ENCODE measurements around the gene DNASE2B.

Gene DNASE2B

GRCh38 chr1:84452436-84452835 lies 54.2 kb downstream of the DNASE2B start:
- H3K27me3 ChIP-seq (ENCODE audit: control insufficient read depth, insufficient read depth, low read length, poor library complexity, severe bottlenecking): peaks cover 7% of the 10 kb centered on the region
- H3K36me3 ChIP-seq (ENCODE audit: control insufficient read depth, insufficient read depth, low read length): no peaks in the 10 kb centered on the region
- H3K4me1 ChIP-seq (ENCODE audit: control insufficient read depth, insufficient read depth, low read length): no peaks in the 10 kb centered on the region
- no peak overlapping the region for H3K4me3 ChIP-seq (ENCODE audit: insufficient read depth, low read depth, low read length)
- no peaks in the 10 kb centered on the region for H3K9me3 ChIP-seq (ENCODE audit: control insufficient read depth, low read length)
- H3K27ac ChIP-seq (ENCODE audit: insufficient read depth, low read depth, low read length, poor library complexity, severe bottlenecking): no peak overlapping the region
- WGBS, 2 experiments: 43 to 50% methylated on average over 2 of the region's 3 CpGs

DNA sequence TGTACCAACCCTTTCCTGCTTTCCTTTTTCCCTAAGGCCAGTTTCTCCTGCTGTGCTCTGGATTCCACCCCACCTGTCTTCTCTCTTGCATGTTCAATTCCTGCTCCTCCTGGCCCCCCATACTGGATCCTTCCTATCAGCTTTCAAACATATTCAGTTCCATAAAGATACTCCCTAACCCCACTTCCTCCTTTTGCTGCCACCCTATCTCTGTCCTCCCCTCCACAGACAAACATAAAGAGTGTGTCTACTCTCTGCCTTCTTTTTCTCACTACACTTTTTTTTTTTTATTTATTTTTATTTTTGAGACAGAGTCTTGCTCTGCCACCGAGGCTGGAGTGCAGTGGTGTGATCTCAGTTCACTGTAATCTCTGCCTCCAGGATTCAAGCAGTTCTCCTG lies 63.8 kb downstream of the DNASE2B start:
- Histone ChIP-seq H3K27me3 (ENCODE audit: control insufficient read depth, insufficient read depth, low read length, poor library complexity, severe bottlenecking) (peaks cover 39% of the 10 kb centered on the region), H3K36me3 (ENCODE audit: control insufficient read depth, insufficient read depth, low read length) (no peaks in the 10 kb centered on the region), H3K4me1 (ENCODE audit: control insufficient read depth, insufficient read depth, low read length) (no peaks in the 10 kb centered on the region), H3K4me3 (ENCODE audit: insufficient read depth, low read depth, low read length) (no peak overlapping the region), H3K27ac (ENCODE audit: insufficient read depth, low read depth, low read length, poor library complexity, severe bottlenecking) (no peak overlapping the region), H3K9me3 (ENCODE audit: control insufficient read depth, low read length) (no peaks in the 10 kb centered on the region)
- WGBS, 2 experiments: 80 to 86% methylated on average over 1 of the region's 1 CpG

Data from ectodermal cell (in vitro differentiated cells).